NCI-H345 (cell line): ENCODE data around the gene OTX2.

Experiments used
- DNase-seq: peaks from one replicate; lab custom pipeline; 2025; lab: John Stamatoyannopoulos, UW

The OTX2 gene

GRCh38 chr14:56810147-56810719 lies at the start of gene OTX2:
OTX2 (minus strand) TSS chr14:56810479; CDS start chr14:56805456, 5,023 bp downstream.
- DNase-seq: no peak

GRCh38 chr14:56858422-56858821 lies 48.1 kb upstream of the OTX2 start:
- no peak for DNase-seq

- no peak for DNase-seq
These were observed 46.9 kb upstream of the OTX2 start for GRCh38 chr14:56857216-56857615.

GRCh38 chr14:56855891-56856461 lies 45.7 kb upstream of the OTX2 start:
- peak; percentile 70 for DNase-seq

GRCh38 chr14:56854325-56854724 lies 44.0 kb upstream of the OTX2 start:
- DNase-seq: peak; percentile 13

- no peak for DNase-seq
These were observed 37.0 kb upstream of the OTX2 start for GRCh38 chr14:56846970-56847930.

- no peak for DNase-seq
These were observed 34.2 kb upstream of the OTX2 start for GRCh38 chr14:56844406-56845002.

- no peak for DNase-seq
These were observed 31.3 kb upstream of the OTX2 start for GRCh38 chr14:56841611-56842010.

- no peak for DNase-seq
These were observed 29.9 kb upstream of the OTX2 start for GRCh38 chr14:56840221-56840620.

GRCh38 chr14:56829151-56829550 lies 18.9 kb upstream of the OTX2 start:
- DNase-seq: no peak

- no peak for DNase-seq
These were observed 15.9 kb upstream of the OTX2 start for GRCh38 chr14:56826214-56826613.

- DNase-seq: no peak
These were observed 11.7 kb upstream of the OTX2 start for GRCh38 chr14:56821805-56822610.

- DNase-seq: no peak
These were observed 10.9 kb upstream of the OTX2 start for GRCh38 chr14:56821177-56821576.

GRCh38 chr14:56817396-56817921 lies 7.2 kb upstream of the OTX2 start:
- DNase-seq: no peak

GRCh38 chr14:56816574-56817391 lies 6.5 kb upstream of the OTX2 start:
- no peak for DNase-seq

- no peak for DNase-seq
These were observed 5.5 kb upstream of the OTX2 start for GRCh38 chr14:56815745-56816144.

- DNase-seq: no peak
These were observed 4.9 kb upstream of the OTX2 start for GRCh38 chr14:56814969-56815700.

GRCh38 chr14:56814519-56814959 lies 4.3 kb upstream of the OTX2 start:
- DNase-seq: no peak

GRCh38 chr14:56813143-56813551 lies 2.9 kb upstream of the OTX2 start:
- no peak for DNase-seq
